ENCODE data around the gene SMIM20. TPM values are rescaled to one million over a fixed set of nuclear protein-coding genes. Genes with fewer than 3 reads are reported as not detected.

The SMIM20 gene
- polyA plus RNA-seq, 1 donor from 2014 or later = 19.1 TPM

GRCh38 chr4:25922812-25923369 is 8.9 kb downstream of the SMIM20 start:
- no peaks in the 10 kb centered on the region for H3K27me3 ChIP-seq (ENCODE audit: insufficient read depth, low read depth, low read length)
- H3K9ac ChIP-seq (ENCODE audit: low read length) = no peak overlapping the region
- no peak overlapping the region for H3K4me3 ChIP-seq (ENCODE audit: low read length)
- H2AFZ ChIP-seq (ENCODE audit: low read depth, low read length) = no peak overlapping the region
- H3F3A ChIP-seq (ENCODE audit: insufficient read depth, low read length, poor library complexity, severe bottlenecking) = no peaks in the 10 kb centered on the region
- H4K20me1 ChIP-seq (ENCODE audit: insufficient read depth) = no peaks in the 10 kb centered on the region
- no peaks in the 10 kb centered on the region for H3K36me3 ChIP-seq (ENCODE audit: insufficient read depth, low read length)
- H3K9me3 ChIP-seq (ENCODE audit: low read length) = no peaks in the 10 kb centered on the region
- H3K79me2 ChIP-seq (replicated peaks; ENCODE audit: insufficient read depth, low read length) = no peaks in the 10 kb centered on the region
- TF ChIP-seq SMC3 (conservative IDR thresholded peaks at IDR 0.05; ENCODE audit: poor library complexity) = no peak
- no peak overlapping the region for H3K4me2 ChIP-seq (ENCODE audit: low read length)
- no peaks in the 10 kb centered on the region for H3K9me2 ChIP-seq (ENCODE audit: insufficient read depth, low read length)
- no peak overlapping the region for H3K27ac ChIP-seq (ENCODE audit: low read length)

GRCh38 chr4:25923745-25924144 is 9.7 kb downstream of the SMIM20 start:
- H3K79me2 ChIP-seq (replicated peaks; ENCODE audit: insufficient read depth, low read length) = no peaks in the 10 kb centered on the region
- no peaks in the 10 kb centered on the region for H3K9me2 ChIP-seq (ENCODE audit: insufficient read depth, low read length)
- no peaks in the 10 kb centered on the region for H3K27me3 ChIP-seq (ENCODE audit: insufficient read depth, low read depth, low read length)
- no peak overlapping the region for H3K4me3 ChIP-seq (ENCODE audit: low read length)
- H3K4me2 ChIP-seq (ENCODE audit: low read length) = no peak overlapping the region
- no peak overlapping the region for H3K27ac ChIP-seq (ENCODE audit: low read length)
- no peak for TF ChIP-seq CTCF (IDR thresholded peaks at IDR 0.05; ENCODE audit: poor library complexity, severe bottlenecking)
- no peak for TF ChIP-seq EZH2 (IDR thresholded peaks at IDR 0.05; ENCODE audit: borderline replicate concordance, insufficient read depth, low read length, poor library complexity, severe bottlenecking)
- no peak for TF ChIP-seq MXI1 (conservative IDR thresholded peaks at IDR 0.05; ENCODE audit: poor library complexity, severe bottlenecking)
- no peak for TF ChIP-seq RAD21 (conservative IDR thresholded peaks at IDR 0.05)
- no peak for TF ChIP-seq REST (IDR thresholded peaks at IDR 0.05; ENCODE audit: borderline replicate concordance)
- TF ChIP-seq TAF1 (IDR thresholded peaks at IDR 0.05; ENCODE audit: low read depth) = no peak
- no peak for TF ChIP-seq POLR2AphosphoS5 (IDR thresholded peaks at IDR 0.05)
- no peak for TF ChIP-seq EP300 (conservative IDR thresholded peaks at IDR 0.05; ENCODE audit: poor library complexity, severe bottlenecking)
- no peak for TF ChIP-seq SMC3 (conservative IDR thresholded peaks at IDR 0.05; ENCODE audit: poor library complexity)
- H2AFZ ChIP-seq (ENCODE audit: low read depth, low read length) = no peak overlapping the region
- H3F3A ChIP-seq (ENCODE audit: insufficient read depth, low read length, poor library complexity, severe bottlenecking) = no peaks in the 10 kb centered on the region
- H3K36me3 ChIP-seq (ENCODE audit: insufficient read depth, low read length) = no peaks in the 10 kb centered on the region
- no peaks in the 10 kb centered on the region for H4K20me1 ChIP-seq (ENCODE audit: insufficient read depth)
- no peak overlapping the region for H3K9ac ChIP-seq (ENCODE audit: low read length)
- H3K9me3 ChIP-seq (ENCODE audit: low read length) = no peaks in the 10 kb centered on the region
